Endothelial cell of umbilical vein (primary cell): Measurements from ENCODE around the gene ATP5MK. TPM values are rescaled to one million over a fixed set of nuclear protein-coding genes. Genes with fewer than 3 reads are reported as not detected.

Experiments
- BruUV-seq: library from RNA; stranded (reverse); fragments of 400-500 nt; replicated peaks from 2 replicates; lab custom pipeline; 2021; lab: Mats Ljungman, UMichigan
- CTCF ChIA-PET: fragments of 300-600, 350-600 bp; sonication (Branson Sonifier 250); formaldehyde crosslinking; loops from one replicate; lab custom pipeline; 2021; ENCODE audit warnings: antibody characterized with exemption, inconsistent platforms; lab: Charles Lee
- POLR2A ChIA-PET: fragments of 300-600, 350-600 bp; sonication (Branson Sonifier 250); formaldehyde crosslinking; loops from one replicate; lab custom pipeline; 2021; ENCODE audit warnings: antibody characterized with exemption, inconsistent platforms; lab: Charles Lee
- DNase-seq: peaks from one replicate; pipeline ENCODE4 v3.0.0-alpha.2; 2011; ENCODE audit warnings: low read depth, low spot score
- FAIRE-seq: peaks from 2 replicates; lab custom pipeline; 2011; peaks lifted over from hg19 to GRCh38; lab: Jason Lieb, UNC
- H2AFZ ChIP-seq: 2 replicates; pipeline ENCODE4 v1.6.0; 2012; ENCODE audit warnings: low read depth, low read length, control low read depth, inconsistent platforms
- H3K27ac ChIP-seq: 2 replicates; pipeline ENCODE4 v1.5.1; 2011; ENCODE audit warnings: low read depth, mild to moderate bottlenecking, control low read depth, low read length, moderate library complexity; ENCODE audit not compliant: insufficient read depth
- H3K27me3 ChIP-seq, 2 experiments: 2 replicates each; pipeline versions ENCODE4 v1.6.0 to v1.6.1; 2011; ENCODE audit warnings: low read length in 2 of 2, mixed read lengths in 1 of 2; ENCODE audit not compliant: control insufficient read depth in 2 of 2, insufficient read depth in 2 of 2
- H3K36me3 ChIP-seq, 2 experiments: 2 replicates in 1 of 2; 3 replicates in 1 of 2; pipeline ENCODE4 v1.5.1; 2011; ENCODE audit warnings: low read length in 2 of 2, mild to moderate bottlenecking in 1 of 2, moderate library complexity in 1 of 2; ENCODE audit not compliant: control insufficient read depth in 2 of 2, insufficient read depth in 2 of 2; ENCODE audit errors: extremely low read depth in 1 of 2
- H3K4me1 ChIP-seq: 3 replicates; pipeline ENCODE4 v1.5.1; 2011; ENCODE audit warnings: mild to moderate bottlenecking, low read length; ENCODE audit not compliant: control insufficient read depth, insufficient read depth; ENCODE audit errors: extremely low read depth
- H3K4me2 ChIP-seq: 2 replicates; pipeline ENCODE4 v1.6.1; 2011; ENCODE audit warnings: low read length, control low read depth, mixed read lengths; ENCODE audit not compliant: insufficient read depth
- H3K4me3 ChIP-seq, 3 experiments: fragments of 200-600 bp in 1 of 3; sonication (generic), shearing (Covaris generic) in 1 of 3; replicated peaks in 1 of 3; 2 replicates each; pipeline ENCODE4 v1.5.1; 2011 to 2016; ENCODE audit warnings: control low read depth in 3 of 3, low read length in 3 of 3, mild to moderate bottlenecking in 2 of 3, inconsistent platforms in 1 of 3, low read depth in 1 of 3, moderate library complexity in 1 of 3; ENCODE audit not compliant: insufficient read depth in 1 of 3
- H3K79me2 ChIP-seq: 2 replicates; pipeline ENCODE4 v1.6.0; 2012; ENCODE audit warnings: low read length, inconsistent platforms; ENCODE audit not compliant: control insufficient read depth, insufficient read depth
- H3K9ac ChIP-seq: replicated peaks from 2 replicates; pipeline ENCODE3; 2011; ENCODE audit warnings: low read length, control low read depth; ENCODE audit not compliant: insufficient read depth; ENCODE audit errors: extremely low read depth
- H3K9me1 ChIP-seq: replicated peaks from 3 replicates; pipeline ENCODE4 v1.6.0; 2011; ENCODE audit warnings: mild to moderate bottlenecking, low read length; ENCODE audit not compliant: control insufficient read depth, insufficient read depth; ENCODE audit errors: extremely low read depth
- H3K9me3 ChIP-seq: replicated peaks from 2 replicates; pipeline ENCODE4 v1.5.1; 2012; ENCODE audit warnings: low read length, inconsistent platforms; ENCODE audit not compliant: control insufficient read depth, insufficient read depth
- H4K20me1 ChIP-seq: replicated peaks from 2 replicates; pipeline ENCODE3; 2011; ENCODE audit warnings: mild to moderate bottlenecking, low read length; ENCODE audit not compliant: control insufficient read depth, insufficient read depth; ENCODE audit errors: extremely low read depth
- EZH2 ChIP-seq: IDR thresholded peaks from 2 replicates; pipeline ENCODE4 v1.6.1; 2012; ENCODE audit warnings: borderline replicate concordance, low read depth, mild to moderate bottlenecking, moderate library complexity, low read length, inconsistent platforms; ENCODE audit not compliant: severe bottlenecking
- GATA2 ChIP-seq: IDR thresholded peaks from 2 replicates; pipeline ENCODE4 v1.7.0; 2011; ENCODE audit warnings: low read depth, mild to moderate bottlenecking, moderate library complexity, mixed read lengths, low read length; ENCODE audit not compliant: insufficient read length, insufficient read depth
- JUN ChIP-seq: IDR thresholded peaks from 2 replicates; pipeline ENCODE4 v1.6.1; 2011; ENCODE audit warnings: borderline replicate concordance, low read depth; ENCODE audit not compliant: insufficient read length, insufficient read depth
- MYC ChIP-seq: IDR thresholded peaks from one replicate; pipeline ENCODE4 v1.6.1; 2011; ENCODE audit warnings: mild to moderate bottlenecking, low read depth, low read length
- POLR2A ChIP-seq: IDR thresholded peaks from 2 replicates; pipeline ENCODE4 v1.6.1; 2012; ENCODE audit warnings: low read depth, mild to moderate bottlenecking, control low read depth, low read length
- POLR2AphosphoS5 ChIP-seq: IDR thresholded peaks from 2 replicates; pipeline ENCODE4 v1.6.1; 2012; ENCODE audit warnings: low read depth, mild to moderate bottlenecking, control low read depth, low read length, moderate library complexity; ENCODE audit not compliant: insufficient read depth
- dilution Hi-C: fragments of 300-500 bp; cut with MboI; formaldehyde crosslinking; loops from one replicate; pipeline ENCODE4 v1.15.0; 2019; ENCODE audit warnings: low sequenced_read_pairs; ENCODE audit not compliant: extremely low pct_ligation_motif_present
- intact Hi-C: fragments of 100-400 bp; cut with micrococcal nuclease; formaldehyde crosslinking; loops from one replicate; pipeline ENCODE4 v1.10.0; 2022
- polyA plus RNA-seq, 4 experiments: library from polyadenylated mRNA; depleted of rRNA in 3 of 4; stranded (reverse) in 3 of 4; unstranded in 1 of 4; fragments of >200 nt; gene quantifications; 2 replicates each; pipeline versions ENCODE4 v1.2.1 to v1.2.3, GENCODE V29; 2011 to 2012; ENCODE audit warnings: missing spikeins in 1 of 4
- total RNA-seq: library from RNA; stranded (reverse); gene quantifications from 2 replicates; pipeline ENCODE4 v1.2.3, GENCODE V29; 2021
- TF ChIP-seq, protein P1 (sequence below), 2 donors: IDR thresholded peaks; 1 replicate in 1 of 2; 2 replicates in 1 of 2; pipeline ENCODE4 v1.5.1; 2011; ENCODE audit warnings: low read length in 2 of 2, mild to moderate bottlenecking in 2 of 2, moderate library complexity in 2 of 2, control low read depth in 1 of 2, inconsistent platforms in 1 of 2, low read depth in 1 of 2; ENCODE audit not compliant: insufficient read depth in 1 of 2; ENCODE audit errors: extremely low read depth in 1 of 2
- TF ChIP-seq, protein P2 (sequence below): IDR thresholded peaks from 2 replicates; pipeline ENCODE4 v1.6.1; 2011; ENCODE audit not compliant: insufficient read depth, insufficient read length

Gene ATP5MK
- total and polyA plus RNA-seq, 2 donors (not counting 3 experiments of a cell fraction or from before 2014, with no cell fraction given), result 295 to 407 TPM

DNA sequence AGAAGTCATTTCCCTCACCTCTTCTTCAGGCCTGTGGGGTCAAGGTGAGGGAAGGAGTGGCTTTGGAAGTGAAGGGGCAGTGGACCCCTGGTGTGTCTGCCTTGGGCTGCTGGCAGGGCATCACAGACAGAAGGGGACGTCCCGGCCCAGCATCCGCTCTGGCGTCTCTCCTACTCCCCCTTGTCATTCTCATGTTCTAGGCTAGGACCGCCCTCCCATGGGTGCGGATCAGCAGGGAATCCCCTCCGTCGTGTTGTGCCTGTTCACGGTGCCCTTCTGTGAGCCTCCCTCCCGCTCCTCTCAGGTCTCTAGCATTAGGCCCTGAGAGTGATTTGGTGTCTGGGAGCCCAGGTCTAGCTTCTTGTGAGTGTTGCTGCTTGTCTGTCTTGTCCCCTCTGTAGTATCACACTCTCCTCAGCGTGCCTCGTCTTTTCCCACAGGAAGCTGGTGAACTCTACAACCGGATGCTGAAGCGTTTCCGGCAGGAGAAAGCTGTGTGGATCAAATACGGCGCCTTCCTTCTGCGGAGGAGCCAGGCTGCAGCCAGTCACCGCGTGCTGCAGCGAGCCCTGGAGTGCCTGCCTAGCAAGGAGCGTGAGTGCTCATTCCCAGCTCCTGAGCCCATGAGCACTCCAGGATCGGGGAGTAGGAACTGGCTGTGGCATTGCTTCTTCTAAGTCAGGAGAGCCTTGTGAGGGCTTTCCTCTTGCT lies 47.4 kb upstream of the ATP5MK start:
- Histone ChIP-seq H3K9me1 (no peaks in the 10 kb centered on the region), H3K4me3 (no peak overlapping the region), H3K9ac (no peak overlapping the region), H3K4me1 (peaks cover 28% of the 10 kb centered on the region), H3K4me2 (no peak overlapping the region), H2AFZ (no peak overlapping the region), H3K27me3 (no peaks in the 10 kb centered on the region), H3K9me3 (no peaks in the 10 kb centered on the region), H3K79me2 (peaks cover 7% of the 10 kb centered on the region), H3K27ac (no peak overlapping the region), H4K20me1 (no peaks in the 10 kb centered on the region), H3K36me3 (peaks cover 30 to 59% of the 10 kb centered on the region in 2 experiments)
- no TSS peak for BruUV-seq
- FAIRE-seq, result peak; percentile 69
- no peak for TF ChIP-seq MYC
- TF ChIP-seq JUN, result no peak
- TF ChIP-seq EZH2, result no peak
- no peak for TF ChIP-seq GATA2
- TF ChIP-seq POLR2A, result no peak
- TF ChIP-seq POLR2AphosphoS5, result no peak
- TF ChIP-seq, protein P1, sequence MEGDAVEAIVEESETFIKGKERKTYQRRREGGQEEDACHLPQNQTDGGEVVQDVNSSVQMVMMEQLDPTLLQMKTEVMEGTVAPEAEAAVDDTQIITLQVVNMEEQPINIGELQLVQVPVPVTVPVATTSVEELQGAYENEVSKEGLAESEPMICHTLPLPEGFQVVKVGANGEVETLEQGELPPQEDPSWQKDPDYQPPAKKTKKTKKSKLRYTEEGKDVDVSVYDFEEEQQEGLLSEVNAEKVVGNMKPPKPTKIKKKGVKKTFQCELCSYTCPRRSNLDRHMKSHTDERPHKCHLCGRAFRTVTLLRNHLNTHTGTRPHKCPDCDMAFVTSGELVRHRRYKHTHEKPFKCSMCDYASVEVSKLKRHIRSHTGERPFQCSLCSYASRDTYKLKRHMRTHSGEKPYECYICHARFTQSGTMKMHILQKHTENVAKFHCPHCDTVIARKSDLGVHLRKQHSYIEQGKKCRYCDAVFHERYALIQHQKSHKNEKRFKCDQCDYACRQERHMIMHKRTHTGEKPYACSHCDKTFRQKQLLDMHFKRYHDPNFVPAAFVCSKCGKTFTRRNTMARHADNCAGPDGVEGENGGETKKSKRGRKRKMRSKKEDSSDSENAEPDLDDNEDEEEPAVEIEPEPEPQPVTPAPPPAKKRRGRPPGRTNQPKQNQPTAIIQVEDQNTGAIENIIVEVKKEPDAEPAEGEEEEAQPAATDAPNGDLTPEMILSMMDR (IDR thresholded peaks at IDR 0.05; ENCODE audit: extremely low read depth in 1 of 2, insufficient read depth in 1 of 2, low read depth in 1 of 2, low read length in 2 of 2), result no peak
- TF ChIP-seq, protein P2, sequence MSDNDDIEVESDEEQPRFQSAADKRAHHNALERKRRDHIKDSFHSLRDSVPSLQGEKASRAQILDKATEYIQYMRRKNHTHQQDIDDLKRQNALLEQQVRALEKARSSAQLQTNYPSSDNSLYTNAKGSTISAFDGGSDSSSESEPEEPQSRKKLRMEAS, result no peak
- DNase-seq, result no peak
- CTCF ChIA-PET, result no interaction called here
- intact Hi-C loops, result no loop called here
- POLR2A ChIA-PET, result no interaction called here
- dilution Hi-C loops, result no loop called here
